Activated CD4-positive, alpha-beta T cell treated with anti-CD3 and anti-CD28 coated beads, Interleukin-2, amount 10 ng/mL, durations not matched to agents 7 days and 5 days (primary cell): ENCODE measurements around the gene NEO1. TPM values are rescaled to one million over a fixed set of nuclear protein-coding genes. Genes with fewer than 3 reads are reported as not detected.

Experiments used
- CTCF ChIA-PET: fragments of 350-600 bp; sonication (Branson Sonifier 250); formaldehyde crosslinking; loops from one replicate; lab custom pipeline; 2021; ENCODE audit warnings: antibody characterized with exemption; lab: Charles Lee
- POLR2A ChIA-PET: fragments of 350-600 bp; sonication (Branson Sonifier 250); formaldehyde crosslinking; loops from one replicate; lab custom pipeline; 2021; ENCODE audit warnings: antibody characterized with exemption; lab: Charles Lee
- DNase-seq: peaks from one replicate; pipeline ENCODE4 v3.0.0-alpha.2; 2020
- H3K27ac Mint-ChIP-seq: one replicate; pipeline ENCODE4 v1.8.0; 2021; ENCODE audit warnings: mild to moderate bottlenecking, moderate library complexity, mixed read lengths
- H3K27me3 Mint-ChIP-seq: one replicate; pipeline ENCODE4 v1.8.0; 2021; ENCODE audit warnings: mixed read lengths
- H3K36me3 Mint-ChIP-seq: one replicate; pipeline ENCODE4 v1.8.0; 2021; ENCODE audit warnings: low read depth, mixed read lengths
- H3K4me1 Mint-ChIP-seq: one replicate; pipeline ENCODE4 v1.8.0; 2021; ENCODE audit warnings: mixed read lengths
- H3K4me3 Mint-ChIP-seq: one replicate; pipeline ENCODE4 v1.8.0; 2021; ENCODE audit warnings: mild to moderate bottlenecking, moderate library complexity, mixed read lengths
- H3K9me3 Mint-ChIP-seq: one replicate; pipeline ENCODE4 v1.8.0; 2021; ENCODE audit warnings: mixed read lengths
- total RNA-seq, 2 experiments: library from RNA; stranded (reverse); gene quantifications; one replicate each; pipeline ENCODE4 v1.2.3, GENCODE V29; 2021

NEO1 gene
- total RNA-seq, 2 experiments from 2014 or later, result 4.3 to 5.8 TPM

GRCh38 chr15:73349191-73349590, 296.9 kb downstream of the NEO1 start:
- Mint-ChIP-seq H3K27ac (no peak overlapping the region), H3K9me3 (no peaks in the 10 kb centered on the region), H3K27me3 (peaks cover 2% of the 10 kb centered on the region), H3K4me3 (no peak overlapping the region), H3K4me1 (no peaks in the 10 kb centered on the region), H3K36me3 (no peaks in the 10 kb centered on the region)
- no peak for DNase-seq
- POLR2A ChIA-PET, result no interaction called here
- CTCF ChIA-PET, result no interaction called here

GRCh38 chr15:73352082-73352481, 299.8 kb downstream of the NEO1 start:
- Mint-ChIP-seq H3K27ac (no peak overlapping the region), H3K27me3 (no peaks in the 10 kb centered on the region), H3K9me3 (no peaks in the 10 kb centered on the region), H3K4me1 (no peaks in the 10 kb centered on the region), H3K4me3 (no peak overlapping the region), H3K36me3 (no peaks in the 10 kb centered on the region)
- CTCF ChIA-PET, result no interaction called here
- no peak for DNase-seq
- POLR2A ChIA-PET, result no interaction called here

- POLR2A ChIA-PET, result no interaction called here
- Mint-ChIP-seq H3K4me1 (no peaks in the 10 kb centered on the region), H3K27me3 (no peaks in the 10 kb centered on the region), H3K9me3 (no peaks in the 10 kb centered on the region), H3K27ac (no peak overlapping the region), H3K4me3 (no peak overlapping the region), H3K36me3 (no peaks in the 10 kb centered on the region)
- DNase-seq, result no peak
- CTCF ChIA-PET, result no interaction called here
These were observed 301.5 kb downstream of the NEO1 start for GRCh38 chr15:73353734-73354133.

GRCh38 chr15:73354241-73354640, 302.0 kb downstream of the NEO1 start:
- Mint-ChIP-seq H3K36me3 (no peaks in the 10 kb centered on the region), H3K4me1 (no peaks in the 10 kb centered on the region), H3K9me3 (no peaks in the 10 kb centered on the region), H3K27me3 (no peaks in the 10 kb centered on the region), H3K4me3 (no peak overlapping the region), H3K27ac (no peak overlapping the region)
- ChIA-PET CTCF (no interaction called here), POLR2A (no interaction called here)
- no peak for DNase-seq
